PC-3 (cell line): ENCODE results near the gene DCAF8L1. TPM values are rescaled to one million over a fixed set of nuclear protein-coding genes. Genes with fewer than 3 reads are reported as not detected.
"Not testable (repeated sequence)": the region's sequence is repeated elsewhere in the genome, so short reads cannot be mapped to it uniquely, and the experiment has no call there.

Source experiments
- ATAC-seq: fragments of 200-7000 bp; cut with Tn5 transposase; 2 replicates; pipeline ENCODE4 v1.9.1; 2020; ENCODE audit warnings: mild to moderate bottlenecking, moderate library complexity
- BruUV-seq: library from RNA; stranded (reverse); fragments of 400-500 nt; replicated peaks from 2 replicates; lab custom pipeline; 2021; lab: Mats Ljungman, UMichigan
- CTCF ChIA-PET: fragments of 300-600 bp; sonication (Branson Sonifier 250); formaldehyde crosslinking; loops from one replicate; lab custom pipeline; 2022; ENCODE audit warnings: antibody characterized with exemption; lab: Charles Lee
- POLR2A ChIA-PET: fragments of 300-600 bp; sonication (Branson Sonifier 250); formaldehyde crosslinking; loops from one replicate; lab custom pipeline; 2022; ENCODE audit warnings: antibody characterized with exemption; ENCODE audit not compliant: unreplicated experiment; lab: Charles Lee
- DNase-seq: peaks from one replicate; pipeline ENCODE4 v3.0.0-alpha.2; 2015
- H2AFZ ChIP-seq: fragments of 300-600 bp; sonication (generic); 2 replicates; pipeline ENCODE4 v1.6.0; 2016; ENCODE audit warnings: antibody characterized with exemption, low read length
- H3F3A ChIP-seq: fragments of 300-600 bp; sonication (generic); one replicate; pipeline ENCODE4 v1.6.0; 2017; ENCODE audit warnings: antibody characterized with exemption, low read length, control low read depth, mild to moderate bottlenecking; ENCODE audit not compliant: unreplicated experiment
- H3K27ac ChIP-seq: fragments of 300-600 bp; sonication (generic); 2 replicates; pipeline ENCODE4 v1.5.1; 2016; ENCODE audit warnings: mild to moderate bottlenecking, low read length
- H3K27me3 ChIP-seq: fragments of 300-600 bp; sonication (generic); 2 replicates; pipeline ENCODE4 v1.6.1; 2016; ENCODE audit warnings: low read length, mixed read lengths
- H3K36me3 ChIP-seq: fragments of 300-600 bp; sonication (generic); 2 replicates; pipeline ENCODE4 v1.6.1; 2016; ENCODE audit warnings: low read depth, mixed run types, low read length, mixed read lengths
- H3K4me1 ChIP-seq: fragments of 300-600 bp; sonication (generic); 2 replicates; pipeline ENCODE4 v1.5.1; 2016; ENCODE audit warnings: low read length; ENCODE audit not compliant: insufficient read depth
- H3K4me2 ChIP-seq: fragments of 300-600 bp; sonication (generic); 2 replicates; pipeline ENCODE4 v1.6.0; 2016; ENCODE audit warnings: low read length
- H3K4me3 ChIP-seq: fragments of 300-600 bp; sonication (generic); 2 replicates; pipeline ENCODE4 v1.5.1; 2016; ENCODE audit warnings: mild to moderate bottlenecking, low read length, mixed read lengths
- H3K79me2 ChIP-seq: fragments of 300-600 bp; sonication (generic); 2 replicates; pipeline ENCODE4 v1.6.1; 2017; ENCODE audit warnings: low read length, mixed read lengths
- H3K9ac ChIP-seq: fragments of 300-600 bp; sonication (generic); 2 replicates; pipeline ENCODE4 v1.6.0; 2016; ENCODE audit warnings: mild to moderate bottlenecking, low read length
- H3K9me2 ChIP-seq: fragments of 300-600 bp; sonication (generic); replicated peaks from 2 replicates; pipeline ENCODE4 v1.6.1; 2016; ENCODE audit warnings: mixed run types, low read length, mixed read lengths
- H3K9me3 ChIP-seq: fragments of 300-600 bp; sonication (generic); 2 replicates; pipeline ENCODE4 v1.6.1; 2016; ENCODE audit warnings: low read length, mixed read lengths
- H4K20me1 ChIP-seq: fragments of 300-600 bp; sonication (generic); 2 replicates; pipeline ENCODE4 v1.6.1; 2016; ENCODE audit warnings: low read length, mixed read lengths
- EZH2 ChIP-seq: fragments of 300-600 bp; sonication (generic); IDR thresholded peaks from one replicate; pipeline ENCODE4 v1.6.1; 2017; ENCODE audit warnings: antibody characterized with exemption, mild to moderate bottlenecking, low read length; ENCODE audit not compliant: unreplicated experiment
- EZH2phosphoT487 ChIP-seq: fragments of 300-600 bp; sonication (generic); IDR thresholded peaks from 2 replicates; pipeline ENCODE4 v1.6.1; 2018; ENCODE audit warnings: mild to moderate bottlenecking, antibody characterized with exemption, low read length, borderline replicate concordance
- intact Hi-C: fragments of 100-400 bp; cut with micrococcal nuclease; formaldehyde crosslinking; loops from 2 replicates; pipeline ENCODE4 v1.9.0; 2023
- total RNA-seq: library from RNA; depleted of rRNA; stranded (reverse); fragments of >200 nt; gene quantifications from 2 replicates; pipeline ENCODE4 v1.2.3, GENCODE V29; 2014
- TF ChIP-seq, protein P1 (sequence below): fragments of 300-600 bp; sonication (generic); conservative IDR thresholded peaks from 2 replicates; pipeline ENCODE4 v1.5.1; 2017; ENCODE audit warnings: antibody characterized with exemption, low read depth, mild to moderate bottlenecking, low read length

Gene DCAF8L1
- total RNA-seq, 1 experiment from 2014 or later: not detected

DNA sequence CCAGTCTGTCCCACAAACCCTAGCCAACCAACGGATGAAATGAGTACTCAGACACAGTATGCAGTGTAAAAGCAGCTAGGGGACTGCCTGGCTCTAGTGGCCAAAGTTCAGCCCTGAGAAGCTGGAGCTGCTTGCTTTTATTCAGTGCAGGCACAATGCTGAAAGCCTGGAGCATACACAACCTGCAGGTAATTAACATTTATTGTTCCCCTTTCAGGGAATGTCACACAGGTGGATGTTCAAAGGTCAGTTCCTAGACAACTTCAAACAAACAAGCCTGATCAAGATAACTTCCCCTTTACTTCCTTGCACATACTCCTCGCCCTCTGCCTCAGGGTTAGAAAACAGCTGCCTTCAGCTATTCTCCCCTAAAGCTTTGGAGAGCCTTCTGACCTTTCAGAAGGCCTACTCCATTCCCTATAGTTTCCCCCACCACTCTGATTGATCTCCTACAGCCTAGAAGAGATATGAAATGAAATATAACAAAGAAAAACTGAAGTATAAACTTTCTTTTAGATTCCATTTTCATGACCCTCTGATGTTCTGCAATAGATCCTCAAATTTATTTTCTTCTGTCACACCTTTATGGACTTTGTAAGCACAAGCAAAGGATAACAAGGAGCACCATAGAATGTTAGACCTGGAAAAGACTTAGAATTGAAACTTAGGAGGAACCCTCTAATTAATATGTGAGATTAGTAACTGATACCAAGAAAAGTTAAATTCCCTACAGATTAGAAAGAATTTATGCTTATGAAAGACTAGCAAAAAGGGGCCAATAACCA lies 6.8 kb upstream of the DCAF8L1 start:
- POLR2A ChIA-PET: no interaction called here
- CTCF ChIA-PET: no interaction called here

DNA sequence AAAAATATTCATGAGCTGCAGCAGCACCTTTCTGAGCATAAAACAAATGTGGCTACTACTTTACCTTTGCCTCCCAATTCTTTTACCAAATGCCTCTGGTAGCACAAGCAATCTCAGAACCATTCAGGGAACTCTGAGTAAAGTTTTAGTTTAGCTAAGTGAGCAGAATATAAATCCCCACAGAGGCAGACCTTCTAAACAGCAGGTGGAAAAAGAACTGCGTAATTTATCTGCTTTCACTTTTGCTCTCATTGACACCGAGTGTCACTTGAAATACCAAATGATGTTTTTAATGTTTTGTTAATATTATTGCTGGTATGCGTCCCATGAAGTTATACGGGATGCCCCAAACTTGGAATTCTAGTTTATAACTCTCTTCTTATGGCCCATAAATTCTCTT lies 4.3 kb downstream of the DCAF8L1 start:
- H2AFZ ChIP-seq, H3K4me2 ChIP-seq, DNase-seq, H3K4me1 ChIP-seq, intact Hi-C loops, H3K79me2 ChIP-seq, H3K9ac ChIP-seq, H3K27me3 ChIP-seq, H3K4me3 ChIP-seq, ATAC-seq, H3K36me3 ChIP-seq, H4K20me1 ChIP-seq, H3F3A ChIP-seq, CTCF ChIA-PET, H3K9me3 ChIP-seq, POLR2A ChIA-PET, H3K9me2 ChIP-seq, BruUV-seq, H3K27ac ChIP-seq: not testable (repeated sequence)

More for the DNA sequence above, 6.8 kb upstream of the DCAF8L1 start:
- Histone ChIP-seq H4K20me1 (no peaks in the 10 kb centered on the region), H3K9me2 (no peaks in the 10 kb centered on the region), H3K4me2 (no peak overlapping the region), H3F3A (no peaks in the 10 kb centered on the region), H2AFZ (no peak overlapping the region), H3K79me2 (no peaks in the 10 kb centered on the region), H3K4me1 (no peaks in the 10 kb centered on the region), H3K9me3 (no peaks in the 10 kb centered on the region), H3K27me3 (no peaks in the 10 kb centered on the region), H3K27ac (no peak overlapping the region), H3K9ac (no peak overlapping the region), H3K36me3 (no peaks in the 10 kb centered on the region), H3K4me3 (no peak overlapping the region)
- intact Hi-C loops: no loop called here
- ATAC-seq (no peak), DNase-seq (no peak)
- BruUV-seq: no TSS peak
- TF ChIP-seq EZH2: no peak
- TF ChIP-seq EZH2phosphoT487: no peak

DNA sequence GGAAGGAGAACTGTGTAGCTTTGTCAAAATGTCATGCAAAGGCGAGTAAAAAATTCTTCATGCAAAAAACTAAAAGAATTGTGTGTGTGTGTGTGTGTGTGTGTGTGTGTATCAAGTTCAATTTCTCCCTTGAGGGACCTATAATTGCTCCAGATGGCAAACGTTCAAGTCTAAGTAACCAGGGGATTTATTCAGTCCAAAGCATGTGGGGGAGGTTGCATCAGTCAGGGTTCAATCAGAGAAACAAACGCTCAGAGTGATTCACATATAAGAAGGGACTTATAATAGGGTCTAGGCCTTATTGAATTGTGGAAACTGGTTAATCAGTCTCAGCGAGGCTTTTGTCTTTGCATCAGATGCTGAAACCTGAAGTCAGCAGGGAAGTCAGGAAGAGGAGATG lies 5.0 kb downstream of the DCAF8L1 start:
- Histone ChIP-seq H4K20me1 (no peaks in the 10 kb centered on the region), H3K9ac (no peak overlapping the region), H3K27ac (no peak overlapping the region), H3F3A (no peaks in the 10 kb centered on the region), H3K27me3 (no peaks in the 10 kb centered on the region), H2AFZ (no peak overlapping the region), H3K36me3 (no peaks in the 10 kb centered on the region), H3K9me2 (no peaks in the 10 kb centered on the region), H3K4me2 (no peak overlapping the region), H3K4me3 (no peak overlapping the region), H3K9me3 (no peaks in the 10 kb centered on the region), H3K79me2 (no peaks in the 10 kb centered on the region), H3K4me1 (no peaks in the 10 kb centered on the region)
- CTCF ChIA-PET: no interaction called here
- DNase-seq: no peak
- POLR2A ChIA-PET: no interaction called here
- intact Hi-C loops: no loop called here
- TF ChIP-seq EZH2phosphoT487: no peak
- TF ChIP-seq, protein P1, sequence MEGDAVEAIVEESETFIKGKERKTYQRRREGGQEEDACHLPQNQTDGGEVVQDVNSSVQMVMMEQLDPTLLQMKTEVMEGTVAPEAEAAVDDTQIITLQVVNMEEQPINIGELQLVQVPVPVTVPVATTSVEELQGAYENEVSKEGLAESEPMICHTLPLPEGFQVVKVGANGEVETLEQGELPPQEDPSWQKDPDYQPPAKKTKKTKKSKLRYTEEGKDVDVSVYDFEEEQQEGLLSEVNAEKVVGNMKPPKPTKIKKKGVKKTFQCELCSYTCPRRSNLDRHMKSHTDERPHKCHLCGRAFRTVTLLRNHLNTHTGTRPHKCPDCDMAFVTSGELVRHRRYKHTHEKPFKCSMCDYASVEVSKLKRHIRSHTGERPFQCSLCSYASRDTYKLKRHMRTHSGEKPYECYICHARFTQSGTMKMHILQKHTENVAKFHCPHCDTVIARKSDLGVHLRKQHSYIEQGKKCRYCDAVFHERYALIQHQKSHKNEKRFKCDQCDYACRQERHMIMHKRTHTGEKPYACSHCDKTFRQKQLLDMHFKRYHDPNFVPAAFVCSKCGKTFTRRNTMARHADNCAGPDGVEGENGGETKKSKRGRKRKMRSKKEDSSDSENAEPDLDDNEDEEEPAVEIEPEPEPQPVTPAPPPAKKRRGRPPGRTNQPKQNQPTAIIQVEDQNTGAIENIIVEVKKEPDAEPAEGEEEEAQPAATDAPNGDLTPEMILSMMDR: no peak
- no peak for TF ChIP-seq EZH2
- BruUV-seq: no TSS peak
- ATAC-seq: no peak
